ENCODE data around the gene SCN3A.

DNA sequence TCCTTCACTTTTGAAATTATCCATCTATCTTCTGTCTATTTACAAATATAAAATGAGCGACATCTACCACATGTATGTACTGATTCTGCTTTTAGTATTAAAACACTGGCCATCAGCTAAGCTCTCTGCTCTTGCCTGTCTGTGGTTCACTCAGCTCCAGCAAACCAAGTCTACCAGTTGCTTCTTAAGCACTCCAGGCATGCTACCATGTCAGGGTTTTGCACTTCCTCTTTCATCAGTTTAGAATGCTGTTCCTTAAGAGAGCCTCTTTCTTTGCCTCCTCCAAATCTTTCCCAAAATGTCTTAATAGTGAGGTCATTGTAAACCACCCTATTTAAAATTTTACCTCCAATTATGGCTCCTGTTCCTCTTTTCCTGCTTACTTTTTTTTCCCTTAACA is 59.5 kb downstream of the SCN3A start:
- TF ChIP-seq GATA2 (IDR thresholded peaks at IDR 0.05; ENCODE audit: low read depth, low read length), result no peak
- TF ChIP-seq GATA3 (IDR thresholded peaks at IDR 0.05; ENCODE audit: low read depth, low read length), result no peak
